Measurements from ENCODE around the gene TAS1R2. TPM values are rescaled to one million over a fixed set of nuclear protein-coding genes. Genes with fewer than 3 reads are reported as not detected.

TAS1R2 gene
- total and polyA plus RNA-seq, 9 of the 15 experiments (the other 6 are each of a cell fraction or from before 2014, with no cell fraction given), result not detected

- TF ChIP-seq GABPB1 (CRISPR knock-in tag; IDR thresholded peaks at IDR 0.05) (no peak; the same call in 1 of the 2 replicates), AFF4 (CRISPR knock-in tag; IDR thresholded peaks at IDR 0.05) (0 out of 2 replicates have a peak, but pooled peaks have one; percentile 48), ZC3H4 (CRISPR knock-in tag; IDR thresholded peaks at IDR 0.05; ENCODE audit: borderline replicate concordance) (0 out of 2 replicates have a peak, but pooled peaks have one; percentile 21), TBL1XR1 (IDR thresholded peaks at IDR 0.05; ENCODE audit: low read length in 2 of 2) (no peak), NR2F6 (CRISPR knock-in tag; IDR thresholded peaks at IDR 0.05) (no peak), SRSF7 (optimal IDR thresholded peaks at IDR 0.05; ENCODE audit: low read depth, low read length) (no peak)
- TF ChIP-seq, protein P1, sequence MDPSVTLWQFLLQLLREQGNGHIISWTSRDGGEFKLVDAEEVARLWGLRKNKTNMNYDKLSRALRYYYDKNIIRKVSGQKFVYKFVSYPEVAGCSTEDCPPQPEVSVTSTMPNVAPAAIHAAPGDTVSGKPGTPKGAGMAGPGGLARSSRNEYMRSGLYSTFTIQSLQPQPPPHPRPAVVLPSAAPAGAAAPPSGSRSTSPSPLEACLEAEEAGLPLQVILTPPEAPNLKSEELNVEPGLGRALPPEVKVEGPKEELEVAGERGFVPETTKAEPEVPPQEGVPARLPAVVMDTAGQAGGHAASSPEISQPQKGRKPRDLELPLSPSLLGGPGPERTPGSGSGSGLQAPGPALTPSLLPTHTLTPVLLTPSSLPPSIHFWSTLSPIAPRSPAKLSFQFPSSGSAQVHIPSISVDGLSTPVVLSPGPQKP (CRISPR knock-in tag; IDR thresholded peaks at IDR 0.05), result no peak
- TF ChIP-seq, protein P2, sequence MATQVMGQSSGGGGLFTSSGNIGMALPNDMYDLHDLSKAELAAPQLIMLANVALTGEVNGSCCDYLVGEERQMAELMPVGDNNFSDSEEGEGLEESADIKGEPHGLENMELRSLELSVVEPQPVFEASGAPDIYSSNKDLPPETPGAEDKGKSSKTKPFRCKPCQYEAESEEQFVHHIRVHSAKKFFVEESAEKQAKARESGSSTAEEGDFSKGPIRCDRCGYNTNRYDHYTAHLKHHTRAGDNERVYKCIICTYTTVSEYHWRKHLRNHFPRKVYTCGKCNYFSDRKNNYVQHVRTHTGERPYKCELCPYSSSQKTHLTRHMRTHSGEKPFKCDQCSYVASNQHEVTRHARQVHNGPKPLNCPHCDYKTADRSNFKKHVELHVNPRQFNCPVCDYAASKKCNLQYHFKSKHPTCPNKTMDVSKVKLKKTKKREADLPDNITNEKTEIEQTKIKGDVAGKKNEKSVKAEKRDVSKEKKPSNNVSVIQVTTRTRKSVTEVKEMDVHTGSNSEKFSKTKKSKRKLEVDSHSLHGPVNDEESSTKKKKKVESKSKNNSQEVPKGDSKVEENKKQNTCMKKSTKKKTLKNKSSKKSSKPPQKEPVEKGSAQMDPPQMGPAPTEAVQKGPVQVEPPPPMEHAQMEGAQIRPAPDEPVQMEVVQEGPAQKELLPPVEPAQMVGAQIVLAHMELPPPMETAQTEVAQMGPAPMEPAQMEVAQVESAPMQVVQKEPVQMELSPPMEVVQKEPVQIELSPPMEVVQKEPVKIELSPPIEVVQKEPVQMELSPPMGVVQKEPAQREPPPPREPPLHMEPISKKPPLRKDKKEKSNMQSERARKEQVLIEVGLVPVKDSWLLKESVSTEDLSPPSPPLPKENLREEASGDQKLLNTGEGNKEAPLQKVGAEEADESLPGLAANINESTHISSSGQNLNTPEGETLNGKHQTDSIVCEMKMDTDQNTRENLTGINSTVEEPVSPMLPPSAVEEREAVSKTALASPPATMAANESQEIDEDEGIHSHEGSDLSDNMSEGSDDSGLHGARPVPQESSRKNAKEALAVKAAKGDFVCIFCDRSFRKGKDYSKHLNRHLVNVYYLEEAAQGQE (IDR thresholded peaks at IDR 0.05; ENCODE audit: borderline replicate concordance), result 0 out of 2 replicates have a peak, but pooled peaks have one; percentile 3
- TF ChIP-seq, protein P2 (CRISPR knock-in tag; IDR thresholded peaks at IDR 0.05; ENCODE audit: low read depth), result peak; percentile 70; the same call in 1 of the 2 replicates
These were observed 42.6 kb upstream of the TAS1R2 start (continued) for GRCh38 chr1:18901952-18902522.
